HG03066 (cell line): ENCODE measurements around the gene EIF4E2.

Experiments
- ATAC-seq: cut with Tn5 transposase; IDR thresholded peaks from one replicate; pipeline ENCODE4 v1.9.1; 2021; ENCODE audit warnings: low read depth; ENCODE audit not compliant: unreplicated experiment

Gene EIF4E2

DNA sequence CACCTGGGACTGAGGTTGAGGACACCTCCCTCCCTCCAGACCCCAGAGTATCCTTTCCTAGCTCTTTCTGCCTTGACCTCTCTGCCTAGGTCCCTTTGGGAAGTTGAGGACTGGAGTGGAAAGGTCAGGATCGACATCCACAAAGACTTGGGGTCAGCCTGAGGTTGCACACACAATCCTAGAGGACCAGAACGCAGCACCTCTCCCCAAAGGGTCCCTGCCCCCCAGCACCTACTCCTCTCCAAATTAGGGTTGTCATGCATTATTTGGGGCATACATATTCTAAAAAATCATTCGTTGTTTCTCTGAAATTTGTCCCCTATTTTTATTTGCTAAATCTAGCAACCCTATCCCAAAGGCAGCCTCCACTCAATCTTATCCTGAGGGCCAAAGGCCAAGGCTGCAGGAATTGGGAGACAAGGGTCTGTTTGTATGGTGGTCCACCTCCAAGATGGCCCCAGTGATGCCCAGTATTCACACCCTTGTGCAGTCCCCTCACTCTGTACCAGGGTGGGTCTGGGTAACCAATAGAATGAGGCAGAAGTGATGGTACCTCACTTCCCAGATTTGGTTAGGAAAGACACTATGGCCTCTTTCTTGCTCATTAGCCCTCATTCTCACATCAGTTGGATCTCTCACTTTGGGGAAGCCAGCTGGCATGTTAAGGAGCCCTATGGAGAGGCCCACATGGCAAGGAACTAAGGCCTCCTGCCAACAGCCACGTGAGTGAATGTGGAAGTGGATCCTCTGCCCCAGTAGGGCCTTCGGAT lies 14.5 kb upstream of the EIF4E2 start:
- no peak for ATAC-seq

- no peak for ATAC-seq
Observed at GRCh38 chr2:232537079-232537478, 13.4 kb upstream of the EIF4E2 start.

DNA sequence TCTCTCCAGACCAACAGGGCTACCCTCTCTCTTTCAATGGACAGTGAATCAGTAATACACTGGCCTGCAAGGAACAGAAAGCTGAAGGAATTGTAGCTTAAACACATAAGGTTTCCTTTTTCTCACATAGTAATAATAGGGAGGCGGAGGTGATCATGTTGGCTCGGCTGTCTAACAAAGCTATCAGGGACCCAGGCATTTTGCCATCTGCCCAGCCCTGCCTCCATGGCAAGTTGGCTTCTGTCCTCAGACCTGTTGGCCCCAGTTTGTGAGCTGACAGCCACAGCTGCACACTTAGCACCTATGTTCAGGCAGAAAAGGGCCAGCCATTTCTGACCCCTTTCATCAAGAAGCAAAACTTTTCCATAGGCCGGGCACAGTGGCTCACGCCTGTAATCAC lies 13.0 kb upstream of the EIF4E2 start:
- no peak for ATAC-seq

DNA sequence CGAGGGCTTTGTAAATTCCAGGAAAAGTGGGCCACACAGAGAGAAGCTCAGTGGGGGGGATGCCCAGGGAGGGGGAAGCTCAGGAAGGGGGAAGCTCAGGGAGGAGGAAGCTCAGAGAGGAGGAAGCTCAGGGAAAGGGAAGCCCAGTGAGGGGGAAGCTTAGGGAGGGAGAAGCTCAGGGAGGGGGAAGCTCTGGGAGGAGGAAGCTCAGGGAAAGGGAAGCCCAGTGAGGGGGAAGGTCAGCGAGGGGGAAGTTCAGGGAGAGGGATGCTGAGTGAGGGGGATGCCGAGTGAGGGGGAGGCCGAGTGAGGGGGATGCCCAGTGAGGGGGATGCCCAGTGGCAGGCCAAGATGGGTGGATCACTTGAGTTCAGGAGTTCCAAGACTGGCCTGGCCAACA lies 11.8 kb upstream of the EIF4E2 start:
- ATAC-seq, result no peak

GRCh38 chr2:232539298-232540231 lies 10.9 kb upstream of the EIF4E2 start, which contains the start of gene CHRNG:
TSS of gene CHRNG (plus strand) at chr2:232539692. CDS start at chr2:232539748, 56 bp downstream.
- ATAC-seq, result no peak

GRCh38 chr2:232540441-232541041 lies 9.9 kb upstream of the EIF4E2 start:
- ATAC-seq, result no peak

- ATAC-seq, result no peak
Observed at GRCh38 chr2:232541195-232541960, 9.1 kb upstream of the EIF4E2 start.

DNA sequence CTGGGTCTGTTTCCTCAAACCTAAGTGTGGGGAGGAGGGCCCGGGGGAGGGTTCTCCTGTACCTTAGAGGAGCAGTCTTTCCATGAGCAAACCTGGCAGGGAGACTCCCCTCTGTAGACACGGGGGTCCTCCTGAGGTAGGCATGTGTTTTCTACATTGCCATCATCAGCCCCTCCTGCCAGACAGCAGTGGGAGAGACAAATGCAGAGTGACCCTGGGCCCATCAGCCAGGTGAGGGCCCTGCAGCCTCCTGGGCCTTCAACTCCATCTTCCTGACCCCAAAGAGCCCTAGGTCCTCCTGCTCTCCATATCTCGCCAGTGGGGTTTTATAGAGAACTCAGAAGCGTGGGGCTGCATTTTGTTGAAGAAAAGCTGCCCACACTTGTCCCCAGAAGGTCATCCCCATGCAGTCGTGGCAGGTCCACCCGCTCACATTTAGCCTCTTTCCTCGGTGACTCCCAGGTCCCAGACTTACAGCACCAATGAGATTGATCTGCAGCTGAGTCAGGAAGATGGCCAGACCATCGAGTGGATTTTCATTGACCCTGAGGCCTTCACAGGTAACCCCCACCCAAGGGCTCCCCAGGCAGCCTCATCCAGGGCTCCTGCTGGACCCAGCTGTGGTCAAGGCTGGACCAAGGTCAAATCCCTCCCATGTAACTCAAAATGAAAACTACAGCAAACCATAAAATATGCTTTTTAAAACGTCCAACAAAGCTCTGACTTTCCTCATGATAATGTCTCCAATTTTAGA lies 8.4 kb upstream of the EIF4E2 start:
- ATAC-seq, result no peak

- no peak for ATAC-seq
Observed at GRCh38 chr2:232542715-232543467, 7.6 kb upstream of the EIF4E2 start.

- ATAC-seq, result no peak
Observed at GRCh38 chr2:232543491-232543890, 7.0 kb upstream of the EIF4E2 start.

DNA sequence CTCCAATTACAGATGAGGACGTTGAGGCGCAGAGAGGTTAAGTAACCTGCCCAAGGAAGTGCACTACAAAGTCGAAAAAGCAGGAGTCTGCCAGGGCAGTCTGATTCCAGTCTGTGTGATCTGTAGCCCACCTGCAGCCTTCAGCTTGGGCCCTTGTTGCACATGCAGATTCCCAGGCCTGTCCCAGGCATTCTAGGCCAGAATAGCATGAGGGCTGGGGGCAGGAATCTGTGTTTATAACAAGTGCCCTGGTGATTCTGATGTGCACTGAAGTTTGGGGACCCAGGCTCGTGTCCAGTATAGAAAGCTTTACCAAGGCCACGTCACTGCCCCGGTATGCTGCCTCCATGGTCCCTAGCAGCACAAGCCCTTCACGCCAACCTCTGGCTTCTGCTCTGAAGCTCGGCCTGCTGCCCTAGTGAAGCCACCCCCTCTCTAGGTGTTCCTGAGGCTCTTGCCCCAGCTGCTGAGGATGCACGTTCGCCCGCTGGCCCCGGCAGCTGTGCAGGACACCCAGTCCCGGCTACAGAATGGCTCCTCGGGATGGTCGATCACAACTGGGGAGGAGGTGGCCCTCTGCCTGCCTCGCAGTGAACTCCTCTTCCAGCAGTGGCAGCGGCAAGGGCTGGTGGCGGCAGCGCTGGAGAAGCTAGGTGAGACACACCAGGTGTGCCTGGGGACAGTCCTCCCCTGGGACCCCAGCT lies 6.4 kb upstream of the EIF4E2 start:
- ATAC-seq, result no peak

- no peak for ATAC-seq
Observed at GRCh38 chr2:232544674-232545073, 5.8 kb upstream of the EIF4E2 start.

DNA sequence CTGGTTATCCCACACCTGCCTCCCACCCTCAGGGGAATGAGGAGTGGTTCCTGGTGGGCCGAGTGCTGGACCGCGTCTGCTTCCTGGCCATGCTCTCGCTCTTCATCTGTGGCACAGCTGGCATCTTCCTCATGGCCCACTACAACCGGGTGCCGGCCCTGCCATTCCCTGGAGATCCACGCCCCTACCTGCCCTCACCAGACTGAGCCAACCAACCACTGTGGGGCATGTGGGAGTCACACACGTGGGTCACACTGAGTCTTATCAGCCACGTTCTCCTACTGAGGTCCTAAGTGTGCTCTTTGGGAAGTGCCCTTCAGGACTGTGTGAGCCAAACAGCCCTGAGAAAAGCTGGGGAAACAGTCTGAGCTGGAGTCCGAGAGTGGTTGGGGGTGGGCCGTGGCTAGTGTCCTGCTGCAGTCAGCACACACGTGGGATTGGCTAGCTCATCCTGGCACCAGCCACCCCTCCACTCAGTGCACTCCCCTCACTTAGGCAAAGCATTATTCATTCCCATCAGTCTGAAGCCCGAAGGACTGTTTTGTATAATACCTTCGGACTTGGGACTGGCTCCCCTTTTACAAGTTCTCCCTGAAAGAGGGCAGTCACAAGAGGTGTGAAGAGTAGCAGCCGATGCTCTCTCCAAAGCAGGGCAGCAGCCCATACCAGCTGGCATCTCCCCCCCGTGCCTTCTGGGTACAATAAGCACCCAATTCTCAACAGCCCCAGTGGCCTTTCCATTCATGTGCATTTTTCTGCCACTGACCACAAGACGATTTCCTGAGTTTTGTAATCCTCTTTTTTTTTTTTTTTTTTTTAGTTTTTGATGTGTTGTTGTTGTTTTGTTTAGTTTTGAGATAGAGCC lies 4.7 kb upstream of the EIF4E2 start:
- ATAC-seq, result no peak

- ATAC-seq, result no peak
Observed at GRCh38 chr2:232547991-232548390, 2.5 kb upstream of the EIF4E2 start.

DNA sequence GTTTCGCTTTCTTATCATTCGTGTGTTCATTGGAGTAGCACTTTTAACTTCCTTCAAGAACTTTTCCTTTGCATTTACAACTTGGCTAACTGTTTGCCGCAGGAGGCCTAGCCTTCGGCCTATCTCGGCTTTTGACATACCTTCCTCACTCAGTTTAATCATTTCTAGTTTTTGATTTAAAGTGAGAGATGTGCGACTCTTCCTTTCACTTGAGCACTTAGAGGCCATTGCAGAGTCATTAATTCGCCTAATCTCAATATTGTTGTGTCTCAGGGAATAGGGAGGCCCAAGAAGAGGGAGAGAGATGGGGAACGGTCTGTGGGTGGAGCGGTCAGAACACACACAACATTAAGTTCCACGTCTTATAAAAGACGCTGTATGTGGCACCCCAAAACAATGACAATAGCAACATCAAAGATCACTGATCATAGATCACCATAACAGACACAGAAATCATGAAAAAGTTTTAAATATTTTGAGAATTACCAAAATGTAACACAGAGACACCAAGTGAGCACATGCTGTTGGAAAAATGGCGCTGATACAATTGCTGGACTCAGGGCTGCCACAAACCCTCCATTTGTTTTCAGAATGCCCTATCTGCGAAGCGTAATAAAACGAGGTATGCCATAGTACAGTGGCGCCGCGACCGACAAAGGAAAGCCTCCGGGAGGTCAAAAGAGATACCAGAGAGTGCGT lies 685 bp upstream of the EIF4E2 start:
- no peak for ATAC-seq

GRCh38 chr2:232551250-232551638 lies 755 bp downstream of the EIF4E2 start:
- ATAC-seq, result no peak

- ATAC-seq, result no peak
Observed at GRCh38 chr2:232551776-232552175, 1.3 kb downstream of the EIF4E2 start.
